H1 (cell line): ENCODE data around the gene SHANK1. TPM values are rescaled to one million over a fixed set of nuclear protein-coding genes. Genes with fewer than 3 reads are reported as not detected.

Experiments used
- PHF8 ChIP-seq: fragments of 200-600 bp; sonication (generic); conservative IDR thresholded peaks from 2 replicates; pipeline ENCODE4 v1.7.1; 2012; ENCODE audit warnings: low read depth, mild to moderate bottlenecking, inconsistent platforms, low read length, moderate library complexity
- POLR2A ChIP-seq, 2 experiments: IDR thresholded peaks; 1 replicate in 1 of 2; 2 replicates in 1 of 2; pipeline ENCODE4 v1.6.1; 2011; ENCODE audit warnings: low read depth in 2 of 2, low read length in 2 of 2, mild to moderate bottlenecking in 2 of 2; ENCODE audit errors: control extremely low read depth in 1 of 2
- POLR2AphosphoS5 ChIP-seq: IDR thresholded peaks from 2 replicates; pipeline ENCODE4 v1.6.1; 2011; ENCODE audit warnings: low read depth, low read length
- RNF2 ChIP-seq: fragments of 200-900, 300-1000 bp; sonication (generic); IDR thresholded peaks from 2 replicates; pipeline ENCODE4 v1.7.1; 2016; ENCODE audit warnings: borderline replicate concordance, low read depth, mild to moderate bottlenecking, antibody characterized with exemption, low read length; ENCODE audit not compliant: poor library complexity, severe bottlenecking; ENCODE audit errors: missing control alignments
- SIX5 ChIP-seq: IDR thresholded peaks from 2 replicates; pipeline ENCODE4 v1.6.1; 2011; ENCODE audit warnings: mild to moderate bottlenecking, low read depth, low read length
- SP4 ChIP-seq: IDR thresholded peaks from 2 replicates; pipeline ENCODE4 v1.6.1; 2012; ENCODE audit warnings: low read length, inconsistent platforms
- SUZ12 ChIP-seq: fragments of 200-600 bp; sonication (generic); IDR thresholded peaks from 2 replicates; pipeline ENCODE4 v1.6.1; 2012; ENCODE audit warnings: mild to moderate bottlenecking, inconsistent platforms, low read length, moderate library complexity, mixed read lengths
- TEAD4 ChIP-seq: IDR thresholded peaks from 2 replicates; pipeline ENCODE4 v1.6.1; 2012; ENCODE audit warnings: low read depth, low read length, inconsistent platforms, mixed read lengths
- ZNF274 ChIP-seq: IDR thresholded peaks from 2 replicates; pipeline ENCODE4 v1.7.0; 2012; ENCODE audit warnings: low read length, borderline replicate concordance; ENCODE audit errors: extremely low read depth
- polyA plus RNA-seq, 7 experiments: library from polyadenylated mRNA; depleted of rRNA in 3 of 7; stranded (reverse) in 5 of 7; unstranded in 2 of 7; fragments of >200 nt in 5 of 7; fragments of 200-250 nt in 2 of 7; gene quantifications; 1 replicate in 5 of 7; 2 replicates in 1 of 7; 4 replicates in 1 of 7; pipeline versions ENCODE4 v1.2.1 to v1.2.3, GENCODE V29; 2011 to 2013; ENCODE audit warnings: missing spikeins in 2 of 7, mixed read lengths in 2 of 7
- total RNA-seq: library from RNA; stranded (reverse); fragmentation: NEBNext Ultra II Directional; extraction: Animal tissue kit (Norgen Biotek cat#: 25700); gene quantifications from 2 replicates; pipeline ENCODE4 v1.2.1, GENCODE V29; 2021
- TF ChIP-seq, protein P1 (sequence below): IDR thresholded peaks from 2 replicates; pipeline ENCODE4 v1.6.1; 2011; ENCODE audit warnings: low read length, improper control_type of control experiment
- TF ChIP-seq, protein P2 (sequence below): IDR thresholded peaks from 2 replicates; pipeline ENCODE4 v1.6.1; 2012; ENCODE audit warnings: inconsistent platforms

The SHANK1 gene
- total and polyA plus RNA-seq, 2 of the 8 experiments (the other 6 are each of a cell fraction or from before 2014, with no cell fraction given) = 1.1 to 3.7 TPM

DNA sequence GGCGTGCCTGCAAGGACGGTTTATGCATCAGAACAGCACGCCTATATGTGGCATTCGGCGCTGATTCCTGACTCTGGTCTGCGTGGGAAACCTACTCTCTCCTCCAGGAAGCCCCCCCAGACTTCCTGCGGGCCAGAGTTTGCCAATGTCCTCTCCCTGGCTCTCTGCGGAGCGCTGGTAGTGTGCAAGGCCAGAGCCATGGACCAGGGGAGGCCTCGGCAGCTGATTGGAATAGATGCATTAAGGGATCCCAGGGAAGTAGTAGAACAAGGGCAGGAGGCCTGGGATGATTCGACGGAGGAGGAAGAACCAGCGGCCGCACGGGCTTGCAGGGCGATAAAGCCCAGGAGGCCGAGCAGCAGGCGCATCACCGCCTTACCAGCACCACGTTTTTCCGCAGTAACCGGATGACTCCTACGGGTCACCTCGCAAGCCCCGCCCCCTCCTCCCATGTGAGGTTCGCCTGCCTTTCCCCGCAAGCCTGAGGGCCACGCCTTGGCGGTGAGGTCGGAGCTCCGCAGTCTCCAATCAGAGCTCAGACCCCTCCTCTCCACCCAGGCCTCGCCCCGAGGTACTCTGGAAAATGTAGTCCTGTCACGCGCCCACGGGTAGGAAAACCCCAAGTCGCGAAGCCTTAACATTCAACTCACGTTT lies 8.6 kb upstream of the SHANK1 start (continued):
- TF ChIP-seq PHF8 (peak; percentile 39; the same call in 1 of the 2 replicates), SUZ12 (0 out of 2 replicates have a peak, but pooled peaks have one; percentile 42), ZNF274 (no peak), POLR2A (IDR thresholded peaks at IDR 0.05; ENCODE audit: control extremely low read depth in 1 of 2, low read depth in 2 of 2, low read length in 2 of 2) (peak in 1 of 2 experiments; percentile 68; a peak in 2 of 3 replicates), SIX5 (peak; percentile 30; the same call in 1 of the 2 replicates), SP4 (no peak), POLR2AphosphoS5 (peak; percentile 77), TEAD4 (no peak), RNF2 (no peak)
- TF ChIP-seq, protein P1, sequence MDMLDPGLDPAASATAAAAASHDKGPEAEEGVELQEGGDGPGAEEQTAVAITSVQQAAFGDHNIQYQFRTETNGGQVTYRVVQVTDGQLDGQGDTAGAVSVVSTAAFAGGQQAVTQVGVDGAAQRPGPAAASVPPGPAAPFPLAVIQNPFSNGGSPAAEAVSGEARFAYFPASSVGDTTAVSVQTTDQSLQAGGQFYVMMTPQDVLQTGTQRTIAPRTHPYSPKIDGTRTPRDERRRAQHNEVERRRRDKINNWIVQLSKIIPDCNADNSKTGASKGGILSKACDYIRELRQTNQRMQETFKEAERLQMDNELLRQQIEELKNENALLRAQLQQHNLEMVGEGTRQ = peak; percentile 43
- TF ChIP-seq, protein P2, sequence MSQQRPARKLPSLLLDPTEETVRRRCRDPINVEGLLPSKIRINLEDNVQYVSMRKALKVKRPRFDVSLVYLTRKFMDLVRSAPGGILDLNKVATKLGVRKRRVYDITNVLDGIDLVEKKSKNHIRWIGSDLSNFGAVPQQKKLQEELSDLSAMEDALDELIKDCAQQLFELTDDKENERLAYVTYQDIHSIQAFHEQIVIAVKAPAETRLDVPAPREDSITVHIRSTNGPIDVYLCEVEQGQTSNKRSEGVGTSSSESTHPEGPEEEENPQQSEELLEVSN = 0 out of 2 replicates have a peak, but pooled peaks have one; percentile 71
